Ramos (cell line): ENCODE measurements around the gene MBTPS1.
"Not testable (repeated sequence)": the region's sequence is repeated elsewhere in the genome, so short reads cannot be mapped to it uniquely, and the experiment has no call there.

Source experiments
- in situ Hi-C: fragments of 300-500 bp; cut with MboI; formaldehyde crosslinking; loops from one replicate; pipeline ENCODE4 v1.14.3; 2022; ENCODE audit warnings: low sequenced_read_pairs; ENCODE audit not compliant: unreplicated experiment

MBTPS1 gene

GRCh38 chr16:84137769-84138357 lies 21.1 kb upstream of the MBTPS1 start:
- in situ Hi-C loops, result no loop called here

GRCh38 chr16:84137287-84137686 lies 20.5 kb upstream of the MBTPS1 start:
- in situ Hi-C loops, result no loop called here

DNA sequence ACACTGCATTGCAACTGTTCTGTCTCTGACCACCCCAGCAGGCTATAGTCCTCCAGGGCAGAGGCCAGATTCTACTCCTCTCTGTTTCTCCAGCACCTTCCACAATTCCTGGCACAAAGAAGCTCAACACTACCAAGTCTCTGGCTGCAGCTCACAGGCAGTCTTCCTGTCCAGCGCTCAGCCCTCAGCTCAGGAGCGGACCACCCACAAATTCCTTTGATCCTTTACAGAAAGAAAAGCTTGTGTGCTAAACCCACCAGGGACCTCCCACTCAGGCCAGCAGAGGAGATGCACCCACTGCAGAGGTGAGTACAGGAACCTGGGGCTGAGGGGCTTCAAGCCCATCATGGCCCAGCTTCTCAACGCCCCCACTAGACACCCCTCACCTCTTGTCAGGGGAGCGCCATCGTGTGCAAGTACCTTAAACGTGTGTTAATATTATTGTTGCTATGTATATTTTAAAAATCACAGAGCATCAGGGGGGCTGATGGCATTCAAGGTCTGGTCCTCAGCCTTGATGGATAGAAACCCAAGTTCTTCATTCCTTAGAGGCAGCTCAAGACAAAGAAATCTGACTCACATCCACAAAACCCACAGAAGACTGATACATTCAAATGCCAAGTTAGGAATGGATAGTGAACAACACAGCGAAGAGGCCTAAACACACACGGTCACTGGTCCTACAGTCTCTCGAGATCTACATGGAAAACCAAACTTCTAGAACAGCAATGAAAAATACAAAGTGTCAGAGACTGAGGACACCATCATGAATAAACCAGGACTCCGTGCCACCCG lies 19.8 kb upstream of the MBTPS1 start:
- in situ Hi-C loops, result no loop called here

DNA sequence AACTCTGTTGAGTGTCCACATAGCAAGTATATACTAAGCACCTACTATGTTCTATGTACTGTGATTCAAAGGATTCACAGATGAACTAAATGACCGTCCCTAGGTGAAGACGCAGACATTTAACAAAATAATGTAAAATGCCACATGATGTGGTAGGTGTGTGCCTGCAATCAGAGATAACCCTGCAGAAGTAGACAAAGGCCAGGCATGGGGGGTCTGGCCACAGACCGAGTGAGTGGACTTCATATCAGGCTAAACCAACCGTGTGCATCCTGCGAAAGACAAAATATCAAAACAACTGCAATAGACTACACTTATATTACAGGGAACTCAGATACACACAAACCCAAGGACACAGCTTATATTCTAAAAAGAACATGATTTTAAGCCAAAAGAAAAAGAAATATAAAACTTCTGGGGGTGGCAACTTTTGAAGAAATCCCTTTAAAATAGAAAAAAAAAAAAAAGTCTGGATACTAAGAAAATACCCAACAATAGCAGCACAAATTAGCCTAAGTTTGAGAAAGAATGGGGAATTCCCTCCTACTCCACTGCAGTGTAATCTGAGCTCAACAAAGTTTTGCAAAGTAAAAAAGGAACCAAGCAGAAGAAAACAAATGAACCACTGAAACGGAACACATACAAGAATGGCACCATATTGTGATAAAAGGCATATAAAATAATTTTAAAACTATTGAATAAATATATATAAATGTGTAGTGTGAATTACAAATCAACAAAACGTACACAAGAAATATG lies 16.0 kb upstream of the MBTPS1 start:
- in situ Hi-C loops, result no loop called here

DNA sequence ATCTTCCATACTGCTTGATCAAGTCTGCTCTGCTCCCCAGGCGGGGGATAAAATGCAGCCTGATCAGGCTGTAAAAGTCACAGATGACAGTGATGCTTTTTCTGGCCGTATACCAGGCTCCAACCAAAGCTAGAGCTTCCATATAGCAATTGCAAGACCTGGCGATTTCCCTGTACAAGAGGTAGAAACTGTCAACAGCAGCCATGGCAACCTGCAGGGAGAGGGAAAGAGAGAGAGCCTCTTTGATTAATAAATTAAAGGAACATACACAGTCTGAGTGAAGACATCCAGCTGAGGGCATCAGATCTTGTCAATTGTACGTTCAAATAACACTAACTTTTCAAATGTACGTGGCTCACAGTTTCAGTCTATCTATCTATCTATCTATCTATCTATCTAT lies 14.4 kb upstream of the MBTPS1 start:
- in situ Hi-C loops, result no loop called here

DNA sequence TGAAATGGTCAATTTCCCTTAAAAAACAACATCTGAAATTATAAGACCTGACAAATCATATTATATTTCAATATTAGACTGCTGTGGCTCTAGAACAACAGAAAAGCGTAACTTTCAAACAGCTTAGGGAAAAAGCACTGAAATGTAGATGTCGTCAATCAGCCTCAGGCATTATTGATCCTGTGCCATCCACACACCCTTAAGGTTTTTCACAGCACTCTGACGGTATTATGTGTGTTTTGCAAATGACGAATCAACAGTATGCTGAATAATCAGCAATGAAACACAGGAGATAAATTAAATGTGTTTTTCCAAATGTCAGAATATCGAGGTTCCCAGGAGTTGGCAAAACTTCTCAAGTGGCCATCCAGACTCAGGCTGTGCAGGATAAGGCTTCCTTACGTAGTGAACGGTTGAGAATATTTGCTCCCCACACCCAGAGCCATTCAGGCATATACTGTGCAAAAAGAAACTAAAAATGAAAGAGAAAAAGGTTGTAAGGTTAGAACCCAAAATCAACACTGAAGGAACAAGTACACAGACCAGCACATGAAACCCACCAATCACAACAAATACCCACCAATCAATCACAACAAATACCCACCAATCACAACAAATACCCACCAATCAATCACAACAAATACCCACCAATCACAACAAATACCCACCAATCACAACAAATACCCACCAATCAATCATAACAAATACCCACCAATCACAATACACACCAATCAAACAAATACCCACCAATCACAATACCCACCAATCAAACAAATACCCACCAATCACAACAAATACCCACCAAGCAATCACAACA lies 7.7 kb upstream of the MBTPS1 start:
- in situ Hi-C loops, result loop anchor here (5.0 kb wide), 1 partner anchor 37 kb away; no protein-coding TSS in a partner anchor

DNA sequence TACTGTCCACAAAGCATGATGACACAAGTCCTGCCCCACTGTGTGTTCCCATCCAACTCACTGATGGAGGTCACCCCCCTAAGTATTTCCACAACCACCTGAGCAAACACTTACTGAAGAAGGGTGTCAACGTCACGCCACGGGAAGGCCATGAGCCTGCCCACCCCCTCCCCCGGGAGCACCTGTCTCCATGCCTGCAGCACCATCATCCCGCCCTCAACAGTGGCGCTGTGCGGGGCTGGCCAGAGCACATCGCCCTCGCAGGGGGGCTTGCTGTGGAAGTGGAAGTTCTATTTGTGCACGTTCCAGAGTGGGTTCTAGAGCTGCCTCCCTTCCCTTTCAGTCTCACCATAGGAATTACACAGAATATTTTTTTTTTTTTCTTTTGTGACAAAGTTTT lies 4.3 kb upstream of the MBTPS1 start:
- in situ Hi-C loops, result no loop called here

GRCh38 chr16:84120023-84120422 lies 3.3 kb upstream of the MBTPS1 start:
- in situ Hi-C loops, result no loop called here

DNA sequence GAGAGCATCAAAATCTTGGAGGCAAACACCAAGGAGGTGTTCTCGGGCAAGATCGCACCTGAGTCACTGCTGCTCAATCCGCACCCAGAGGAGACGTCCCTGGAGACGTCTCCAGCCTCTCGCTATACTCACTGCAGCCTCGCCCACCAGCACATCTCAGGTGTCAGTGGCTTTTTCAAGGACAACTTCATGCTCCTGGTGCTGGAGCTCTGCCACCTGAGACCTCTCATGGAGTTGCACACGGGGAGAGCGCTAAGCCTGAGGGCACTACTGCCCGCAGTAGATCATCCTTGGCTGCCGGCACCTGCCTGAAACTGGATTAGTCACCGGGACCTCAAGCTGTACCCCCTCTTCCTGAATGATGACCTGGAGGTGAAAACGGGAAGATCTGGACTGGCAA lies 2.6 kb upstream of the MBTPS1 start:
- in situ Hi-C loops, result no loop called here

GRCh38 chr16:84118315-84118714 lies 1.6 kb upstream of the MBTPS1 start:
- in situ Hi-C loops, result not testable (repeated sequence)

GRCh38 chr16:84117494-84117843 lies 727 bp upstream of the MBTPS1 start:
- in situ Hi-C loops, result no loop called here

DNA sequence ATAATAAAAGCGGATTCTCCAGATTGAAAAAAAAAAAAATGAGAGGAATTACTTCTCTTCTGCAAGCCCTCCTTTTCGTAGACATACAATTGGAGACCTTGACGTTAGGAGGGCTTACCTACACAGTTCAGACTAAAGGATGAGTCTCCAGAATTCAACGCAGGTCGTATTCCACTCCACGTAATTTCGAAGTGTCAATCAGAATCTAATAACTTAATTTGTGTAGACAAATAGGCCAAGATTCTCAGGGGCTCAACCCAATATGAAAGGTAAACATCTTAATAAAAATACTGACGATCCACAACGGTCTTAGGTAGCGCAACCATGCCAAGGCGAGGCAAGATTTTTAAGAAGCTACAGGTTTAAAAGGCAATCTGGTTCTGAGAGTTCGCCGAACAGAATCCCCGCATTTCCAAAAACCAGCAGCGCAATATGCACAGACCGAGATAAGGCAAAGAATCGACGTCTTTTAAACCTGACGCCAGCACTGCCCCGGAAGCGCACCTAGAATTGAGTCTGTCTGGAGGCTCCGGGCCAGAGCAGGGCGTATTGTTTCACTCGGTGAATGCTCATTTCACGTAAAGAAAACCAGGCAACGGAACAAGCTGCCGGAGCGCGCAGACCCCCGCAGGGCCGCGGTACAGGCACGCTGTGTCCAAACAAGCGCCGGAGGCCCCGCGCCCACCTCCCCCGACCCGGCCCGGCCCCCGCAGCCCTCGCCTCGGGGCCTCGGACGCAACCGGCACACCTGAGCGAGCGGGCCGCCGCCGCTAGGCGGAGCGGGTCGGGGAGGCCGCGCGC lies 623 bp downstream of the MBTPS1 start:
- in situ Hi-C loops, result no loop called here

- in situ Hi-C loops, result not testable (repeated sequence)
Measured at GRCh38 chr16:84111949-84112348, 4.8 kb downstream of the MBTPS1 start.

- in situ Hi-C loops, result no loop called here
Measured at GRCh38 chr16:84111525-84111924, 5.2 kb downstream of the MBTPS1 start.

GRCh38 chr16:84110527-84110926 lies 6.2 kb downstream of the MBTPS1 start:
- in situ Hi-C loops, result no loop called here

GRCh38 chr16:84109598-84110335 lies 7.0 kb downstream of the MBTPS1 start:
- in situ Hi-C loops, result no loop called here

- in situ Hi-C loops, result no loop called here
Measured at GRCh38 chr16:84107921-84108320, 8.8 kb downstream of the MBTPS1 start.

GRCh38 chr16:84105948-84106740 lies 10.6 kb downstream of the MBTPS1 start:
- in situ Hi-C loops, result no loop called here
